ENCODE results near the gene CCDC9B. TPM values are rescaled to one million over a fixed set of nuclear protein-coding genes. Genes with fewer than 3 reads are reported as not detected.

Gene CCDC9B
- total RNA-seq, 1 donor from 2014 or later: 26.1 TPM

GRCh38 chr15:40292246-40292645 is 48.5 kb downstream of the CCDC9B start:
- Mint-ChIP-seq H3K27me3 (ENCODE audit: low read depth) (peaks cover 34% of the 10 kb centered on the region), H3K27ac (no peak overlapping the region), H3K4me1 (peaks cover 24% of the 10 kb centered on the region), H3K4me3 (no peak overlapping the region), H3K36me3 (no peaks in the 10 kb centered on the region), H3K9me3 (no peaks in the 10 kb centered on the region)
- no peak for TF ChIP-seq CTCF (IDR thresholded peaks at IDR 0.05; ENCODE audit: unreplicated experiment)
- DNase-seq (ENCODE audit: low spot score in 2 of 2, unreplicated experiment in 2 of 2): no peak

GRCh38 chr15:40290918-40291574 is 49.7 kb downstream of the CCDC9B start:
- Mint-ChIP-seq H3K4me1 (peaks cover 17% of the 10 kb centered on the region), H3K9me3 (no peaks in the 10 kb centered on the region), H3K4me3 (peak overlapping the region; percentile 42), H3K27me3 (ENCODE audit: low read depth) (peaks cover 34% of the 10 kb centered on the region), H3K36me3 (no peaks in the 10 kb centered on the region), H3K27ac (no peak overlapping the region)
- no peak for TF ChIP-seq CTCF (IDR thresholded peaks at IDR 0.05; ENCODE audit: unreplicated experiment)
- DNase-seq (ENCODE audit: low spot score in 2 of 2, unreplicated experiment in 2 of 2): peak in 1 of 2 experiments; percentile 75

- peak overlapping the region; percentile 49 for H3K4me3 Mint-ChIP-seq
- no peak for TF ChIP-seq CTCF (IDR thresholded peaks at IDR 0.05; ENCODE audit: unreplicated experiment)
- peaks cover 17% of the 10 kb centered on the region for H3K4me1 Mint-ChIP-seq
- peaks cover 34% of the 10 kb centered on the region for H3K27me3 Mint-ChIP-seq (ENCODE audit: low read depth)
- no peaks in the 10 kb centered on the region for H3K9me3 Mint-ChIP-seq
- no peaks in the 10 kb centered on the region for H3K36me3 Mint-ChIP-seq
- no peak for DNase-seq (ENCODE audit: low spot score in 2 of 2, unreplicated experiment in 2 of 2)
- peak overlapping the region; percentile 54 for H3K27ac Mint-ChIP-seq
Measured at GRCh38 chr15:40290545-40290917, 50.2 kb downstream of the CCDC9B start.

- TF ChIP-seq CTCF (IDR thresholded peaks at IDR 0.05; ENCODE audit: unreplicated experiment): no peak
- H3K4me3 Mint-ChIP-seq: no peak overlapping the region
- no peaks in the 10 kb centered on the region for H3K36me3 Mint-ChIP-seq
- DNase-seq (ENCODE audit: low spot score in 2 of 2, unreplicated experiment in 2 of 2): no peak
- peaks cover 40% of the 10 kb centered on the region for H3K27me3 Mint-ChIP-seq (ENCODE audit: low read depth)
- H3K27ac Mint-ChIP-seq: no peak overlapping the region
- H3K9me3 Mint-ChIP-seq: no peaks in the 10 kb centered on the region
- H3K4me1 Mint-ChIP-seq: peaks cover 23% of the 10 kb centered on the region
Measured at GRCh38 chr15:40289140-40289775, 51.5 kb downstream of the CCDC9B start.

GRCh38 chr15:40287968-40288367 is 52.8 kb downstream of the CCDC9B start:
- TF ChIP-seq CTCF (IDR thresholded peaks at IDR 0.05; ENCODE audit: unreplicated experiment): no peak
- peaks cover 28% of the 10 kb centered on the region for H3K4me1 Mint-ChIP-seq
- peaks cover 45% of the 10 kb centered on the region for H3K27me3 Mint-ChIP-seq (ENCODE audit: low read depth)

More at GRCh38 chr15:40287968-40288367, 52.8 kb downstream of the CCDC9B start:
- H3K27ac Mint-ChIP-seq: no peak overlapping the region
- H3K4me3 Mint-ChIP-seq: no peak overlapping the region
- no peak for DNase-seq (ENCODE audit: low spot score in 2 of 2, unreplicated experiment in 2 of 2)
- H3K36me3 Mint-ChIP-seq: no peaks in the 10 kb centered on the region
- no peaks in the 10 kb centered on the region for H3K9me3 Mint-ChIP-seq

Measured in mesothelial cell of epicardium (in vitro differentiated cells).